ENCODE measurements around the gene MICU1.
"Not testable (repeated sequence)": the region's sequence is repeated elsewhere in the genome, so short reads cannot be mapped to it uniquely, and the experiment has no call there.

Gene MICU1

DNA sequence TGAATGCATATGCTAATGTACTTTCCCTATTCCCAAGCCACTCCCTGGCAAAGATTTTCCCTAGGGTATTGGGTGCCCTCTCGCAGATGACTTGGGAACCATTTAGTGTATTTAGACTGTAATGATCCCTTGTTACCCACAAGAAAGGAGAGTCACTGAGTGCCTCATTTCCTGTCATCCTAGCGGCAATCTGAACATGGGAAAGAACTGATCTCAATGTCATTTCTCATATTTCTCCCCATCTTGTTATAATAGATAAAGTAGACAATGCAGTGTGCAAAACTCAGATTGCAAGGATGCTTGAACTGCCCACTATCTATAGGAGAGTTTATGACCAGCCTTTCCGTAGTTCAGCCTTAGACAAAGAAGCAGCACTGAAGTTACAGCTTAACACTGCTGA, 123.3 kb downstream of the MICU1 start:
- no peaks in the 10 kb centered on the region; the same call in 1 of the 2 replicates for H3K9me3 ChIP-seq
- H3K36me3 ChIP-seq (replicated peaks): no peaks in the 10 kb centered on the region
- DNase-seq (ENCODE audit: low spot score in 2 of 2): peak in 1 of 2 experiments; percentile 4
- H3K4me3 ChIP-seq: no peak overlapping the region
- no peaks in the 10 kb centered on the region for H3K27me3 ChIP-seq (ENCODE audit: low read depth)
- in situ Hi-C loops (cut with MboI; ENCODE audit: low sequenced_read_pairs): no loop called here
- no peaks in the 10 kb centered on the region for H3K4me1 ChIP-seq

DNA sequence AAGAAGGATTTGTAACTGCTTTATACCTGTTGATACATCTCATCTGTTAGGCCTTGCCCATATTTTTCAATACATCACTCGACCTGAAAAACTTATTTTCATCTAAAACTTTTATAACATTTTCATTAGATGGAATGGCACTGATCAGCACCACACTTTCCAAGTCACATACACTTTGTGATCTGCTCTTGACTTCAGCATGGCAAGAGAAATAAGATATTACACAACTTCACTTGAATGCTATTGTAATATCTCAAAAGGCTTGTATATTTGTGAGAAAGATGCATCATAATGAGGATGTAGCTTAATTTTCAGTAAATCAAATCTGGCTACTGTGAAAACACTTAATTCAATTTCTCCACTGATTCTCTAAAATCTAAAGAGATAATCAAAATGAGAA, 126.2 kb downstream of the MICU1 start:
- H3K4me3 ChIP-seq: no peak overlapping the region
- in situ Hi-C loops (cut with MboI; ENCODE audit: low sequenced_read_pairs): no loop called here
- H3K36me3 ChIP-seq (replicated peaks): no peaks in the 10 kb centered on the region
- H3K27me3 ChIP-seq (ENCODE audit: low read depth): no peaks in the 10 kb centered on the region
- no peaks in the 10 kb centered on the region for H3K4me1 ChIP-seq
- DNase-seq (ENCODE audit: low spot score in 2 of 2): no peak
- H3K9me3 ChIP-seq: no peaks in the 10 kb centered on the region; the same call in 1 of the 2 replicates

GRCh38 chr10:72490951-72491350, 134.9 kb downstream of the MICU1 start:
- no peak overlapping the region for H3K4me3 ChIP-seq
- no peak for DNase-seq (ENCODE audit: low spot score in 2 of 2)
- no peaks in the 10 kb centered on the region for H3K9me3 ChIP-seq
- no peaks in the 10 kb centered on the region for H3K36me3 ChIP-seq (replicated peaks)
- in situ Hi-C loops (cut with MboI; ENCODE audit: low sequenced_read_pairs): no loop called here
- H3K4me1 ChIP-seq: no peaks in the 10 kb centered on the region
- H3K27me3 ChIP-seq (ENCODE audit: low read depth): no peaks in the 10 kb centered on the region

GRCh38 chr10:72487521-72487920, 138.4 kb downstream of the MICU1 start:
- DNase-seq (ENCODE audit: low spot score in 2 of 2): no peak
- in situ Hi-C loops (cut with MboI; ENCODE audit: low sequenced_read_pairs): no loop called here
- H3K27me3 ChIP-seq (ENCODE audit: low read depth): no peaks in the 10 kb centered on the region
- no peaks in the 10 kb centered on the region for H3K4me1 ChIP-seq
- no peaks in the 10 kb centered on the region for H3K36me3 ChIP-seq (replicated peaks)
- no peak overlapping the region for H3K4me3 ChIP-seq
- no peaks in the 10 kb centered on the region for H3K9me3 ChIP-seq

DNA sequence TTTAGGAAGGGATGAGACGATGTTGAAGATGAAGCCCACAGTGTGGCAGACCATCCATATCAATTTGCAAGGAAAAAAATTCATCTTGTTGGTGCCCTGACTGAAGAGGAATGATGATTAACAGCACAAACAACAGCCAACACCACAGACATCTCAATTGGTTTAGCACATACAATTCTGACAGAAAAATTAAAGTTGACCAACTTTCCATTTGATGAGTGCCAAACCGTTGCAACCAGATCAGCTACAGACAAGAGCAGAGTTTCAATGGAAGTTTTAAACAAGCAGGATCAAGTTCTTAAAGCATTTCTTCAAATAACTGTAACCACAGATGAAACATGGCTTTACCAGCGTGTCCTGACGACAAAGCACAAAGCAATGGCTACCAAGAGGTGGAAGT, 138.8 kb downstream of the MICU1 start:
- H3K4me3 ChIP-seq: no peak overlapping the region
- H3K36me3 ChIP-seq (replicated peaks): no peaks in the 10 kb centered on the region
- no peaks in the 10 kb centered on the region for H3K27me3 ChIP-seq (ENCODE audit: low read depth)
- in situ Hi-C loops (cut with MboI; ENCODE audit: low sequenced_read_pairs): no loop called here
- no peaks in the 10 kb centered on the region for H3K4me1 ChIP-seq
- no peak for DNase-seq (ENCODE audit: low spot score in 2 of 2)
- no peaks in the 10 kb centered on the region for H3K9me3 ChIP-seq

DNA sequence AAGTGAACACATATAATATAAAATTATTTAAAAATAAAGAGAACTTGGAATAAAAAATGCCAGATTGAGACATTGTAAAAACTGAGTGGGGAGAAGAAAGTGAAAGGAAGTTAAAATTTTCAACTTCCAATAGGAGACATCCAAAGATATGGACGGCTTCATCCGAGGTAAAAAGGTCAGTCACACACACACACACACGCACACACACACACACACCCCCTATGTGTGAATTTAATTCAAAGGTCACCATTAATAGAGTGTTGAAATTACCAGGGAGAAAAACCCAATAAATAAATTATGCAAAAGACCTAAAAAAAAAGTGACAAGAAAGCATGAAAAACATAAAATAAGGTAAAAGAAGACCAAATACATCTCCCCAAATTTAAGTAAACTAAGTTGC, 140.2 kb downstream of the MICU1 start:
- DNase-seq (ENCODE audit: low spot score in 2 of 2): no peak
- H3K9me3 ChIP-seq: no peaks in the 10 kb centered on the region
- no peaks in the 10 kb centered on the region for H3K36me3 ChIP-seq (replicated peaks)
- in situ Hi-C loops (cut with MboI; ENCODE audit: low sequenced_read_pairs): no loop called here
- H3K27me3 ChIP-seq (ENCODE audit: low read depth): no peaks in the 10 kb centered on the region
- H3K4me3 ChIP-seq: no peak overlapping the region
- H3K4me1 ChIP-seq: no peaks in the 10 kb centered on the region

GRCh38 chr10:72484521-72484920, 141.4 kb downstream of the MICU1 start:
- Histone ChIP-seq H3K4me3 (no peak overlapping the region), H3K36me3 (replicated peaks) (no peaks in the 10 kb centered on the region), H3K4me1 (no peaks in the 10 kb centered on the region), H3K9me3 (no peaks in the 10 kb centered on the region), H3K27me3 (ENCODE audit: low read depth) (no peaks in the 10 kb centered on the region)
- DNase-seq (ENCODE audit: low spot score in 2 of 2): no peak
- in situ Hi-C loops (cut with MboI; ENCODE audit: low sequenced_read_pairs): no loop called here

- Histone ChIP-seq H3K4me1 (no peaks in the 10 kb centered on the region), H3K9me3 (no peaks in the 10 kb centered on the region), H3K36me3 (replicated peaks) (no peaks in the 10 kb centered on the region), H3K4me3 (no peak overlapping the region), H3K27me3 (ENCODE audit: low read depth) (no peaks in the 10 kb centered on the region)
- no peak for DNase-seq (ENCODE audit: low spot score in 2 of 2)
- in situ Hi-C loops (cut with MboI; ENCODE audit: low sequenced_read_pairs): no loop called here
These were observed 142.4 kb downstream of the MICU1 start for GRCh38 chr10:72483471-72483870.

GRCh38 chr10:72480861-72481260, 145.0 kb downstream of the MICU1 start:
- no peak overlapping the region for H3K4me3 ChIP-seq
- H3K36me3 ChIP-seq (replicated peaks): no peaks in the 10 kb centered on the region
- no peaks in the 10 kb centered on the region for H3K27me3 ChIP-seq (ENCODE audit: low read depth)
- in situ Hi-C loops (cut with MboI; ENCODE audit: low sequenced_read_pairs): no loop called here
- no peak for DNase-seq (ENCODE audit: low spot score in 2 of 2)
- H3K4me1 ChIP-seq: no peaks in the 10 kb centered on the region
- H3K9me3 ChIP-seq: no peaks in the 10 kb centered on the region

- no peaks in the 10 kb centered on the region for H3K4me1 ChIP-seq
- H3K27me3 ChIP-seq (ENCODE audit: low read depth): no peaks in the 10 kb centered on the region
- no peaks in the 10 kb centered on the region for H3K9me3 ChIP-seq
- in situ Hi-C loops (cut with MboI; ENCODE audit: low sequenced_read_pairs): no loop called here
- DNase-seq (ENCODE audit: low spot score in 2 of 2): no peak
- H3K36me3 ChIP-seq (replicated peaks): no peaks in the 10 kb centered on the region
- no peak overlapping the region for H3K4me3 ChIP-seq
These were observed 148.4 kb downstream of the MICU1 start for GRCh38 chr10:72477463-72477862.

- DNase-seq (ENCODE audit: low spot score in 2 of 2): no peak
- in situ Hi-C loops (cut with MboI; ENCODE audit: low sequenced_read_pairs): no loop called here
- Histone ChIP-seq H3K9me3 (no peaks in the 10 kb centered on the region), H3K27me3 (ENCODE audit: low read depth) (no peaks in the 10 kb centered on the region), H3K4me1 (no peaks in the 10 kb centered on the region), H3K36me3 (replicated peaks) (no peaks in the 10 kb centered on the region), H3K4me3 (no peak overlapping the region)
These were observed 153.6 kb downstream of the MICU1 start for GRCh38 chr10:72472306-72472705.

GRCh38 chr10:72470666-72471065, 155.2 kb downstream of the MICU1 start:
- DNase-seq (ENCODE audit: low spot score in 2 of 2): no peak
- H3K9me3 ChIP-seq: no peaks in the 10 kb centered on the region
- in situ Hi-C loops (cut with MboI; ENCODE audit: low sequenced_read_pairs): no loop called here

GRCh38 chr10:72467064-72467463, 158.8 kb downstream of the MICU1 start:
- in situ Hi-C loops (cut with MboI; ENCODE audit: low sequenced_read_pairs); H3K9me3 ChIP-seq; H3K4me3 ChIP-seq; H3K36me3 ChIP-seq (replicated peaks); H3K4me1 ChIP-seq; DNase-seq (ENCODE audit: low spot score in 2 of 2); H3K27me3 ChIP-seq (ENCODE audit: low read depth): not testable (repeated sequence)

More at GRCh38 chr10:72470666-72471065, 155.2 kb downstream of the MICU1 start:
- Histone ChIP-seq H3K27me3 (ENCODE audit: low read depth) (no peaks in the 10 kb centered on the region), H3K4me3 (no peak overlapping the region), H3K36me3 (replicated peaks) (no peaks in the 10 kb centered on the region), H3K4me1 (no peaks in the 10 kb centered on the region)

- no peak overlapping the region for H3K4me3 ChIP-seq
- no peak for DNase-seq (ENCODE audit: low spot score in 2 of 2)
- no peaks in the 10 kb centered on the region for H3K4me1 ChIP-seq
- no peaks in the 10 kb centered on the region for H3K36me3 ChIP-seq (replicated peaks)
- no peaks in the 10 kb centered on the region for H3K27me3 ChIP-seq (ENCODE audit: low read depth)
- in situ Hi-C loops (cut with MboI; ENCODE audit: low sequenced_read_pairs): no loop called here
- no peaks in the 10 kb centered on the region for H3K9me3 ChIP-seq
These were observed 159.9 kb downstream of the MICU1 start for GRCh38 chr10:72466018-72466417.

GRCh38 chr10:72464438-72464837, 161.4 kb downstream of the MICU1 start:
- Histone ChIP-seq H3K9me3 (no peaks in the 10 kb centered on the region), H3K4me1 (0 out of 2 replicates have a peak, but pooled peaks cover 2% of the 10 kb centered on the region), H3K27me3 (ENCODE audit: low read depth) (no peaks in the 10 kb centered on the region), H3K4me3 (no peak overlapping the region), H3K36me3 (replicated peaks) (no peaks in the 10 kb centered on the region)
- DNase-seq (ENCODE audit: low spot score in 2 of 2): no peak
- in situ Hi-C loops (cut with MboI; ENCODE audit: low sequenced_read_pairs): no loop called here

All from HAP-1 (cell line).